DND-41 (cell line): ENCODE results near the gene CMSS1.

Source experiments
- CTCF ChIP-seq: IDR thresholded peaks from 2 replicates; pipeline ENCODE4 v1.5.1; 2012; ENCODE audit warnings: borderline replicate concordance, low read length, moderate library complexity, mild to moderate bottlenecking; ENCODE audit not compliant: poor library complexity, severe bottlenecking; ENCODE audit errors: extremely low read depth
- EZH2 ChIP-seq: IDR thresholded peaks from 3 replicates; pipeline ENCODE4 v1.6.1; 2012; ENCODE audit warnings: borderline replicate concordance, low read depth, mild to moderate bottlenecking, moderate library complexity, low read length, inconsistent platforms; ENCODE audit not compliant: severe bottlenecking

- TF ChIP-seq EZH2 (no peak), CTCF (no peak)
Observed at GRCh38 chr3:100087198-100087597, 269.5 kb downstream of the CMSS1 start.
